EH (cell line): ENCODE measurements around the gene TREML4.
"Not testable (repeated sequence)": the region's sequence is repeated elsewhere in the genome, so short reads cannot be mapped to it uniquely, and the experiment has no call there.

ENCODE experiments used
- DNase-seq: peaks from one replicate; pipeline ENCODE4 v3.0.0-alpha.2; 2015; ENCODE audit warnings: low read depth

Gene TREML4

DNA sequence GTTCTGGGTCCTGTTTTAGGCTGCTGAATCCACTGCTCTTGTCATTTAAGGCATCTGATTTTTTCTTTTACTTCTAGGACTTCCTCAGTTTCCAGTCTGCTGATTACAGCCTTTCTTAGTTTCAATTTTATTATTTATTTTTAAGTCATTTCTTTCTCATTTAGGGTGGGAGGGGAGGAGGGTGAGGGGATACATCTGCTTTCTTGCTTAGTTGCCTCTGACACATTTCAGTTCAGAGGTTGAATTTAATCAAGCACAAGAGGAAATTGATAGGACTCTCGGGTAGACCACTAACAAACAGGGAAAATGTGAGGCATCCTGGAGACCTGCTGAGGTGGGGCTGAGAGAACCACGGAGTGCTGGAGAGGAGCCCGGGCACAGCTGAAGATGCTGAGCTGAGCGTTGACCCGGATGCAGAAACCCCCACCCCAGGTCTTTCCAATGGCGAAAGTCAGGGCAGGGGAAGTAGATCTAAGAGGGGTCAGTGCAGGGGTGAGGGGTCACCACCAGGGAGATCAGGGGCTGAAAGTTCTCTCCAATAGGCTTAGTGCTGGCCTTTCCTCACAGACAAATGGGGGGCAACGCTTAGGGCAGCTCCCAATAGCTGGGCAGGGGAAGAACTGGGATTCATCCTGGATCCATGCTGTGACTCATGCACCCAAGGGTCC, 19.6 kb upstream of the TREML4 start:
- no peak for DNase-seq

DNA sequence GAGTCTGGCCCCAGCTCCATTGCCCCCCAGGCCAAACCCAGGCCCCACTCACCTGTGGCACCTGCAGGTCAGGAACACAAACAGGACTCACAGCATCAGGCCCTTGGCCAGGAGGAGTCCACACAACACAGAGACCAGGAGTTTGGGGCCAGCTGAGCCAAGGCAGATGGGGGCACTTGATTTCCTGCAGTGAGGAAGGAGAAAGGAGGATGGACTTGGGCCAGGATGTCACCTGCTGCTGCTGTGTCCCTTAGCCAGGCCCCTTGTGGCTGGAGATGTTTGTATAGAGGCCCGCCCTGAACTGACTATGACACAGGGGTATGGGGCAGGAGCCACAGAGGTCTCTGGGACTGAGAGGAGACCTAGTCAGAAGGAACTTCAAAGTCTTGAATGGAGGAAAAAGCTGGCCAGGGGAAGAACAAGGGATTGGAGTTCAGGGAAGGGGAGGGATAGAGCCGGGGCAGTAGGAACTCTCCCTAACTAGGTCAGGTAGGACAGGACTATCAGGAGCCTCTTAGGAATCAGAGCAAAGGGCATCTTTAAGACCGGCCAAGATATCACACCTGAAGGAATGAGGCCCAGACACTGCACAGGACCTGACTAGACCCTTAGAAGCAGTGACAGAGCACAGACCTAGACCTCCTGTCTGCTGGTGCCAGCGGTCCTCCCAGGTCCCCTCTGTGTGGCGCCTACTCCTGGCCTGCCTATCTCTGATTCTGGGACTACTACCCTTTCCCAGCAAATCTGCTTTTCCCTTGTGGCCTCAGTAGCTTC, 18.4 kb upstream of the TREML4 start:
- no peak for DNase-seq

DNA sequence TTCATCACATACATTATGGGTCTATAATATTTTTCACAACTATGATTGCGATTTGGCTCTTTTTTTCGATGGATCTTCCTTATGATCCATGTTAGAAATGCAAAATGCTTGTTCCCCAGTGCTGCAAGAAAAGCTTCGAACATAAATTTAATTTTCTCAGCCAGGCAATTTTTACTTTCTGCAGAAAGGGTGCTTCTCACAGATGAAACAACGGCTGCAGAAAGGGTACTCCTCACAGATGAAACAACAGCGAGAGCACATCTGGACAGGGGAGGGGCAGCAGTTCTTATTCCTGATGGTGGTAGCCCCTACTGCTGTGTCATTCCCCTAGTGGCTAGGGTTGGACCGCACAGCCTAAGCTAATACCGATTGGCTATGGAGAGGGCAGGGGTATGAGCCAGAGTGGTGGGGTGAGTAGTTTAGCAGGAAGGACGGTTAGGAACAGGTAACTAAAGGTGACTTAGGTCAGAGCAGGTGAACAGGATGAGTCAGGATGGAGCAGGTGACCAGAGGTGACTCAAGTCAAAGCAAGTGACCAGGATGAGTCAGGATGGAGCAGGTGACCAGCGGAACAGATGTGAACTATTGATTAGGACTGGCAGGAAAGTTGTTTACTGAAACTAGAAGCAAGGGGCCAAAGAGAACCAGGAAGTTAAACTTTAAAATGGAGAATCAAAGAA, 13.4 kb upstream of the TREML4 start:
- DNase-seq, result no peak

GRCh38 chr6:41215777-41216176, 12.4 kb upstream of the TREML4 start:
- no peak for DNase-seq

GRCh38 chr6:41216616-41217015, 11.5 kb upstream of the TREML4 start:
- DNase-seq, result no peak

DNA sequence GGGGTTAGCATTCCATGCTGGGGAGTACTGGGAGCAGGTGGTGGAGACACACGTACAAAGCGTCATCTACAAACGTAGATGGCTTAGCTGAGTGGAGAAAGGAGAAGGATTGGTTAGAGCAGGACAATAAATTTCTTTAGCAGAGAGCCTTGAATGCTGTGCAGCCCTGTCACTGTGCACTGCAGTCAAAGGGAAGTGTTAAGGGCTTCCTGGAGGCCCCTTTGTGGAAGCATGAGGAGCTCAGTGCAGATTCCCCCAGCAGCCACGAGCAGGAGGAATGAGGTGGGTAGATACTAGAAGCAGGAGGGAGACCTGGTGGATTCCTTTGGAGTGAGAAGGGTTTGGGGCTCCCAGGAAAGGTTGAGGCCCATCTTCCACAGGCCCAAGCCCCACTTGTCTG, 6.1 kb upstream of the TREML4 start:
- no peak for DNase-seq

GRCh38 chr6:41222513-41222912, 5.6 kb upstream of the TREML4 start:
- no peak for DNase-seq

DNA sequence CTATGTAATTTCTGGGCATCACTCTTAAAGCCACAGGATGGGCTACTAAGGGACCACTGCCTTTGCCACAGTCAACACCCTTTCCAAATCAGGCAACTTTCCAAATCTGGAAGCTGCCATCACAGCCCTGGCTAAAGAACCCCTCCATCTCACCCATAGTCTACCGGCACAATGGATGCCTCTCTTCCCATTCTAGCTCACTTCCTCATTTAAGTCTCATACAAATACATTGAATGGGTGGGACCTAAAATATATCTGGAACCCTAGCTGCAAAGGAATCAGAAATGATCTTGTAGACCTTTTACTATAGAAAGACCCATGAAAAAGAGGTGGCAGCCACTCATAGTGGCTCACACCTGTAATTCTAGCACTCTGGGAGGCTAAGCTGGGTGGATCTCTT, 3.3 kb upstream of the TREML4 start:
- DNase-seq, result no peak

DNA sequence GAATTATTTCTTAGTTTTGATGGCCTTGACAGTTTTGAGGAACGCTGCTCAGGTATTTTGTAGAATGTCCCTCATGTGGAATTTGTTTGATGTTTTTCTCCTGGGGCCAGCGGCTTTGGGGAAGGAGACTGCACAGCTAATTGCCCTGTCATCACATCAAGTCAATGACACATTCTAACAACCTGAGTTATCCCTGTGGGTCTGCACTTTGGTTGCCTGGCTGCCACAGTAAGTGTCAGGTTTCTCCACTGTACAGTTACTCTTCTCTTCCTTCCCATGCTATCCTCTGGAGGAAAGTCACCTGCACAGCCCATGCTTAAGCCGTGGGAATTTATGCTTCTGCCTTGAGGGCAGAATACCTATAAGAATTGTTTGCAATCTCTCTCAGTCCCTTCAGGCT, 1.4 kb upstream of the TREML4 start:
- no peak for DNase-seq

DNA sequence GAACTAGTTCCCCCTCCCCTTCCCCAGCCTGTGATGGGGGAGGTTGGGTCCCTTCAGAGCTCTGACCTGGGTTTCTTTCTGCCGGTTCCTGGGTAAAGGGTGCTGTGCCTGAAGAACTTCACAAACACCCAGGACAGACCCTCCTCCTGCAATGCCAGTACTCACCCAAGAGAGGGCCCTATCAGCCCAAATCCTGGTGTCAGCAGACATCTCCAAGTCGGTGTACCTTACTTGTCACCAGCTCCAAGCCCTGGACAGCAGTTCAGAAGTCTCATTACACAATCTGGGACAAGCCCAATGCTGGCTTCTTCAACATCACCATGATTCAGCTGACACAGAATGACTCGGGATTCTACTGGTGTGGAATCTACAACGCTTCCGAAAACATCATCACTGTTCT, 467 bp downstream of the TREML4 start:
- DNase-seq, result peak; percentile 22

GRCh38 chr6:41229721-41230120, 1.6 kb downstream of the TREML4 start:
- DNase-seq, result no peak

GRCh38 chr6:41231246-41231645, 3.1 kb downstream of the TREML4 start:
- DNase-seq, result no peak

DNA sequence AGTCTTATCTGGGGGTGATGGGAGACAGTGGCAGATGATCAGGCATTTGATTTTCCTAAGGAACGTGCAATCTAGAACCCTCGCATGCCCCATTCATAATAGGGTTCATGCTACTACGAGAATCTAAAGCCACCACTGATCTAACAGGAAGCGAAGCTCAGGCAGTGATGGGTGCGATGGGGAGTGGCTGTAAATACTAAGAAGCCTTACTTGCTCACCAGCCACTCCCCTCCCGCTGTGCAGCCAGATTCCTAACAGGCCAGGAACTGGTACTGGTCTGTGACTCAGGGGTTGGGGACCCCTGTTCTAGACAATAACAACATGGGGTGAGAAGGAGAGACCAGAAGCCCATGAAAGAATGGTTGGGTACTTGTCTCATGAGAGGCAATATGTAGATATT, 4.5 kb downstream of the TREML4 start:
- DNase-seq, result no peak

GRCh38 chr6:41236276-41236675, 8.1 kb downstream of the TREML4 start:
- no peak for DNase-seq

GRCh38 chr6:41237128-41237527, 9.0 kb downstream of the TREML4 start:
- DNase-seq, result no peak

- no peak for DNase-seq
These were observed 11.5 kb downstream of the TREML4 start for GRCh38 chr6:41239467-41240159.

GRCh38 chr6:41246529-41246928, 18.4 kb downstream of the TREML4 start:
- DNase-seq, result not testable (repeated sequence)

DNA sequence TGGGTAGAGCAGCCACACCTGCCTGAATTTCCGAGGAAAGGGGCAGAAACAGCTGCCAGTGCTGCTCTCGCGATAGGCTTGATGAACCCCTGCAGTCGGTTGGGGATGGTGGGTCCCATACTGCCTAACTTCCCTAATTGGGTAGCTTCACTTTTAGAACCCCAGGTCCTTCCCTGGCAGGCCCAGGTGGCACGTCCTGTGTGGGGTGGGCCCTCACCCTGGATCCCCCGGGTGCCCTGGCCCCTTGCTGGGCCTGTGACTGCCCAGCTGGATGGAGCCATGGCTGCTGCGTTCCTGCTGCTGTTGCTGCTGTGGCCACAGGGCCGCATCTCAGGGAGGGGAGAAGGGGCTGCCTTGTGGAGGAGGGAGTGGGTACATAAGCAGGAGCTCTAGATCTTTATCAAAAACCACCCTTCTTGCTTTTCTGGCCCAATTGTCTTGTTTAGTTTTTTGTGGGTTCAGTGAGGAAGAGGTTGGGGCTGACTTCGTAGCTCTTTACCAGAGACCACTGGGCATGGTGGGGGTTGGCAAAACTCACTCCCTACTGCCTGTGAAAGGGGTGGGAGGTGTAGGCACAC, 19.2 kb downstream of the TREML4 start:
- DNase-seq, result no peak

GRCh38 chr6:41247882-41248705, 19.9 kb downstream of the TREML4 start:
- no peak for DNase-seq

DNA sequence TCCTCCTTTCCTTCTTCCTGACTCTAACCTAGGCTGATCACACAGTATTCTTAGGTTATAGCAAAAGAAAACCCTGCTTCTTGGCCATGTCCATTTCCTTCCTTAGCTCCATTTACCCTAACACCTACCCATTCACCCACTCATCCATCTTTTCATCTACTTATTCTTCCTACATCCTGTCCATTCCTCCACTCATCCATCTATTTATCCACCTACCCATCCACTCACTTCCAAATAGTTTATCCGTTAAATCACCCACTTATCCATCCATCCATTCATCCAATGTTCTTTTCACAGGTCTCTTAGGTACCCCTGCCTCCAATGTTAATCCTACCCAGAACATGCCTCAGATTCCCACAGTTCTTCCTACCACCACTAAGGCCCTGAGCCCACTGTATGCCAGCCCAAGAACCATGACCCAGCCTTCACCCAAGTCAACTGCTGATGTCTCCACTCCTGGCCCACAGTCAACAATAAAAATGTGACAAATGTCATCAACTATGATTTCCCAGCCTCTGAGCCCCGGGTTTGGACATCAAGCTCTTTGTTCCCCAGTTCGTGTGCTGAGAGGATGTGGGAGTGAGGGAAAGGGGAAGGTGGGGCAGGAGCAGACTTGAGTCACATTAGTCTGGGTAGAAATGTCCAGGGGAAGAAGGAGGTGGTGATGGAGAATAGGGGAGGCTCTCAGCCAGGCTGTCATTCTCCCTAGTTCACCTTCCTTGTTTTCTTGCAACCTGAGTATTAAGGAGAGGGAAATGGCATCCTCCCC, 24.4 kb downstream of the TREML4 start:
- no peak for DNase-seq

GRCh38 chr6:41255110-41255509, 27.0 kb downstream of the TREML4 start:
- no peak for DNase-seq
